HG03565 (cell line): Measurements from ENCODE around the gene FOXN1.

Experiments used
- ATAC-seq: cut with Tn5 transposase; IDR thresholded peaks from one replicate; pipeline ENCODE4 v1.9.1; 2021; ENCODE audit warnings: mild to moderate bottlenecking, moderate library complexity; ENCODE audit not compliant: unreplicated experiment

Gene FOXN1

GRCh38 chr17:28544402-28545140 is 38.4 kb downstream of the FOXN1 start:
- no peak for ATAC-seq

GRCh38 chr17:28545141-28545503 is 39.0 kb downstream of the FOXN1 start:
- no peak for ATAC-seq

GRCh38 chr17:28545787-28546415 is 39.8 kb downstream of the FOXN1 start:
- ATAC-seq = no peak

- ATAC-seq = no peak
These were observed 41.0 kb downstream of the FOXN1 start for GRCh38 chr17:28547096-28547622.

GRCh38 chr17:28547623-28548416 is 41.7 kb downstream of the FOXN1 start:
- peak; percentile 35 for ATAC-seq

- ATAC-seq = no peak
These were observed 42.4 kb downstream of the FOXN1 start for GRCh38 chr17:28548417-28549130.

- no peak for ATAC-seq
These were observed 43.3 kb downstream of the FOXN1 start for GRCh38 chr17:28549236-28550132.

GRCh38 chr17:28550858-28551257 is 44.7 kb downstream of the FOXN1 start:
- no peak for ATAC-seq

- ATAC-seq = no peak
These were observed 45.5 kb downstream of the FOXN1 start for GRCh38 chr17:28551421-28552175.

- ATAC-seq = no peak
These were observed 46.2 kb downstream of the FOXN1 start, which contains the start of gene UNC119 for GRCh38 chr17:28552176-28552999. Gene UNC119 (minus strand): TSS chr17:28552624. CDS start chr17:28552557, 67 bp downstream.

- no peak for ATAC-seq
These were observed 46.9 kb downstream of the FOXN1 start for GRCh38 chr17:28553000-28553505.

- no peak for ATAC-seq
These were observed 48.4 kb downstream of the FOXN1 start for GRCh38 chr17:28554565-28554964.

GRCh38 chr17:28555022-28555421 is 48.9 kb downstream of the FOXN1 start:
- no peak for ATAC-seq

GRCh38 chr17:28563475-28563874 is 57.3 kb downstream of the FOXN1 start:
- ATAC-seq = no peak

GRCh38 chr17:28567604-28568003 is 61.5 kb downstream of the FOXN1 start:
- ATAC-seq = no peak

- no peak for ATAC-seq
These were observed 63.3 kb downstream of the FOXN1 start for GRCh38 chr17:28569446-28569845.

GRCh38 chr17:28570716-28571360 is 64.7 kb downstream of the FOXN1 start:
- no peak for ATAC-seq
